ENCODE measurements around the gene SLK.

SLK gene

GRCh38 chr10:104035194-104036068, 68.5 kb downstream of the SLK start:
- no peak for DNase-seq

GRCh38 chr10:104036069-104036384, 69.1 kb downstream of the SLK start:
- DNase-seq, result no peak

- DNase-seq, result no peak
Observed at GRCh38 chr10:104036518-104037260, 69.7 kb downstream of the SLK start.

GRCh38 chr10:104037261-104037951, 70.5 kb downstream of the SLK start:
- no peak for DNase-seq

- no peak for DNase-seq
Observed at GRCh38 chr10:104038537-104038936, 71.6 kb downstream of the SLK start.

- DNase-seq, result no peak
Observed at GRCh38 chr10:104038958-104039752, 72.2 kb downstream of the SLK start.

GRCh38 chr10:104040382-104040781, 73.4 kb downstream of the SLK start:
- no peak for DNase-seq

- no peak for DNase-seq
Observed at GRCh38 chr10:104040862-104041789, 74.2 kb downstream of the SLK start.

GRCh38 chr10:104041891-104042535, 75.1 kb downstream of the SLK start:
- DNase-seq, result no peak

GRCh38 chr10:104043185-104043830, 76.4 kb downstream of the SLK start:
- no peak for DNase-seq

- no peak for DNase-seq
Observed at GRCh38 chr10:104043854-104044253, 76.9 kb downstream of the SLK start.

GRCh38 chr10:104045151-104046089, 78.5 kb downstream of the SLK start:
- DNase-seq, result no peak

- DNase-seq, result no peak
Observed at GRCh38 chr10:104046651-104047050, 79.7 kb downstream of the SLK start.

GRCh38 chr10:104049504-104050250, 82.7 kb downstream of the SLK start:
- DNase-seq, result no peak

GRCh38 chr10:104052431-104052830, 85.5 kb downstream of the SLK start:
- no peak for DNase-seq

- DNase-seq, result no peak
Observed at GRCh38 chr10:104053201-104053600, 86.3 kb downstream of the SLK start.

- no peak for DNase-seq
Observed at GRCh38 chr10:104054430-104054829, 87.5 kb downstream of the SLK start.

GRCh38 chr10:104056619-104057273, 89.8 kb downstream of the SLK start:
- no peak for DNase-seq

All from GDM1 (cell line).